ENCODE data around the gene EEF1AKMT1. TPM values are rescaled to one million over a fixed set of nuclear protein-coding genes. Genes with fewer than 3 reads are reported as not detected.
A peak's percentile ranks its signal among the peaks of the same experiment; 100 is the strongest.
"Not testable (repeated sequence)": the region's sequence is repeated elsewhere in the genome, so short reads cannot be mapped to it uniquely, and the experiment has no call there.

Gene EEF1AKMT1
- total RNA-seq, 1 donor from 2014 or later, result 10.7 TPM

- no peak for DNase-seq (ENCODE audit: low read depth)
These were observed 4.5 kb upstream of the EEF1AKMT1 start for GRCh38 chr13:20778311-20778710.

GRCh38 chr13:20776751-20777150 is 3.0 kb upstream of the EEF1AKMT1 start:
- DNase-seq (ENCODE audit: low read depth), result no peak

GRCh38 chr13:20775961-20776360 is 2.2 kb upstream of the EEF1AKMT1 start:
- DNase-seq (ENCODE audit: low read depth), result no peak

GRCh38 chr13:20774746-20775145 is 985 bp upstream of the EEF1AKMT1 start:
- DNase-seq (ENCODE audit: low read depth), result no peak

- peak; percentile 13 for DNase-seq (ENCODE audit: low read depth)
These were observed 1.2 kb downstream of the EEF1AKMT1 start for GRCh38 chr13:20772401-20773131.

GRCh38 chr13:20769834-20770233 is 3.9 kb downstream of the EEF1AKMT1 start:
- DNase-seq (ENCODE audit: low read depth), result no peak

GRCh38 chr13:20769091-20769490 is 4.7 kb downstream of the EEF1AKMT1 start:
- DNase-seq (ENCODE audit: low read depth), result no peak

- no peak for DNase-seq (ENCODE audit: low read depth)
These were observed 6.3 kb downstream of the EEF1AKMT1 start for GRCh38 chr13:20767309-20767943.

- DNase-seq (ENCODE audit: low read depth), result no peak
These were observed 12.9 kb downstream of the EEF1AKMT1 start for GRCh38 chr13:20760872-20761271.

- DNase-seq (ENCODE audit: low read depth), result no peak
These were observed 19.8 kb downstream of the EEF1AKMT1 start for GRCh38 chr13:20754009-20754408.

- DNase-seq (ENCODE audit: low read depth), result no peak
These were observed 24.4 kb downstream of the EEF1AKMT1 start for GRCh38 chr13:20749377-20749776.

GRCh38 chr13:20743830-20744404 is 29.8 kb downstream of the EEF1AKMT1 start:
- DNase-seq (ENCODE audit: low read depth), result not testable (repeated sequence)

- DNase-seq (ENCODE audit: low read depth), result no peak
These were observed 33.7 kb downstream of the EEF1AKMT1 start for GRCh38 chr13:20740021-20740420.

GRCh38 chr13:20738616-20739015 is 35.1 kb downstream of the EEF1AKMT1 start:
- DNase-seq (ENCODE audit: low read depth), result no peak

GRCh38 chr13:20729633-20730585 is 43.9 kb downstream of the EEF1AKMT1 start:
- DNase-seq (ENCODE audit: low read depth), result no peak

- DNase-seq (ENCODE audit: low read depth), result no peak
These were observed 45.0 kb downstream of the EEF1AKMT1 start for GRCh38 chr13:20728579-20729311.

GRCh38 chr13:20727856-20728255 is 45.9 kb downstream of the EEF1AKMT1 start:
- DNase-seq (ENCODE audit: low read depth), result peak; percentile 50

GRCh38 chr13:20721454-20722357 is 52.1 kb downstream of the EEF1AKMT1 start:
- no peak for DNase-seq (ENCODE audit: low read depth)

- DNase-seq (ENCODE audit: low read depth), result no peak
These were observed 52.7 kb downstream of the EEF1AKMT1 start for GRCh38 chr13:20721058-20721453.

GRCh38 chr13:20720499-20720898 is 53.3 kb downstream of the EEF1AKMT1 start:
- DNase-seq (ENCODE audit: low read depth), result no peak

Measured in myocyte (in vitro differentiated cells).